Suprapubic skin (tissue), 4 donors: ENCODE measurements around the gene PITHD1.

Source experiments
- POLR2A ChIP-seq, 2 donors: fragments of 450-650 bp; IDR thresholded peaks; one replicate each; pipeline ENCODE4 v1.6.1; 2017; ENCODE audit warnings: antibody characterized with exemption in 2 of 2, mild to moderate bottlenecking in 2 of 2, moderate library complexity in 2 of 2
- POLR2AphosphoS5 ChIP-seq, 3 donors: sonication (generic); formaldehyde crosslinking; IDR thresholded peaks; one replicate each; pipeline ENCODE4 v1.6.1; 2017; ENCODE audit warnings: antibody characterized with exemption in 3 of 3
- TF ChIP-seq, protein P1 (sequence below), 2 donors: fragments of 200-600 bp in 1 of 2; fragments of 450-650 bp in 1 of 2; sonication (generic) in 1 of 2; IDR thresholded peaks; one replicate each; pipeline ENCODE4 v1.5.1; 2016 to 2019; ENCODE audit warnings: antibody characterized with exemption in 2 of 2, mild to moderate bottlenecking in 1 of 2, moderate library complexity in 1 of 2

DNA sequence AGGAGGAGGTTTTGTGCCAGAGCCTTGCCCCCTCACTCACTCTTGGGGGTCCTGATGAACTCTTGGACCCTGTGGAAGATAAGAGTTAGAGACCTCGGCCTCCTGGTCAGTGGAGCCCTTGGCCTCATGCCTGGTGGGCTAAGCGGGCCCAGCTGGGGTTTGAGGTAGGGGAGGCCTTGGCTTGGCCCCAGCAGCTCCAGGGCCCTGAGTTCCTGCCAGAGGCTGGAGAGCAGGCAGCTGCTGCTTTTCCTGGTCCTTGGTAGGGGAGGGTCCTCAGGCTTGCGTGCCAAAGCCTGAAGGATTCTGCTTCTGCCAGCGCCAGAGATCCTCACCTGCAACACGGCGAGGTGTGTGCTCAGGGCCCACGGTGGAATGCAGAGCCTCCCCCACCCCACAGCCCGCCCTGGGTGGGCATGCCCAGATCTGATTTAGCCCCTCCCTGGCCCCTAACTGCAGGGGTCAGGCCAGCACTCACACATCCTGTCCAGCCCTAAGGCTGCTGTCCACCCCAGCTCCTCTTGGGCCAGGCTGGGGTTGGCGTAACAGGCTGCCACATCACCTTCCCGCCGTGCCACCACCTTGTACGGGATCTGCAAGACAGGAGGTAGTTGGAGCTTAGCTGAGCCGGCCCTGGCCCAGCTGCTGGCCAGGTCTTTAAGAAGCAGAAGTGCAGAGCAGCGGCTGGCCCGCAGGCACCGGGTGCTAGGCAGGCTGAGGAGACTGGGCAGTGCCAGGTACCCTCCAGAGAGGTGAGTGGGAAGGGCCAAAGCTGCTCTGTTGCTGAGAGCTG, 17.7 kb downstream of the PITHD1 start:
- TF ChIP-seq POLR2AphosphoS5 (IDR thresholded peaks at IDR 0.05) (no peak), POLR2A (IDR thresholded peaks at IDR 0.05) (no peak)
- TF ChIP-seq, protein P1, sequence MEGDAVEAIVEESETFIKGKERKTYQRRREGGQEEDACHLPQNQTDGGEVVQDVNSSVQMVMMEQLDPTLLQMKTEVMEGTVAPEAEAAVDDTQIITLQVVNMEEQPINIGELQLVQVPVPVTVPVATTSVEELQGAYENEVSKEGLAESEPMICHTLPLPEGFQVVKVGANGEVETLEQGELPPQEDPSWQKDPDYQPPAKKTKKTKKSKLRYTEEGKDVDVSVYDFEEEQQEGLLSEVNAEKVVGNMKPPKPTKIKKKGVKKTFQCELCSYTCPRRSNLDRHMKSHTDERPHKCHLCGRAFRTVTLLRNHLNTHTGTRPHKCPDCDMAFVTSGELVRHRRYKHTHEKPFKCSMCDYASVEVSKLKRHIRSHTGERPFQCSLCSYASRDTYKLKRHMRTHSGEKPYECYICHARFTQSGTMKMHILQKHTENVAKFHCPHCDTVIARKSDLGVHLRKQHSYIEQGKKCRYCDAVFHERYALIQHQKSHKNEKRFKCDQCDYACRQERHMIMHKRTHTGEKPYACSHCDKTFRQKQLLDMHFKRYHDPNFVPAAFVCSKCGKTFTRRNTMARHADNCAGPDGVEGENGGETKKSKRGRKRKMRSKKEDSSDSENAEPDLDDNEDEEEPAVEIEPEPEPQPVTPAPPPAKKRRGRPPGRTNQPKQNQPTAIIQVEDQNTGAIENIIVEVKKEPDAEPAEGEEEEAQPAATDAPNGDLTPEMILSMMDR (IDR thresholded peaks at IDR 0.05), result no peak
